GM12878 (cell line): ENCODE measurements around the gene MYO16. TPM values are rescaled to one million over a fixed set of nuclear protein-coding genes. Genes with fewer than 3 reads are reported as not detected.

Source experiments
- ATAC-seq: fragments of 200-7000 bp; cut with Tn5 transposase; 3 replicates; pipeline ENCODE4 v1.9.1; 2020; ENCODE audit warnings: mild to moderate bottlenecking, moderate library complexity
- BruUV-seq: library from RNA; stranded (reverse); fragments of 400-500 nt; replicated peaks from 2 replicates; lab custom pipeline; 2021; lab: Mats Ljungman, UMichigan
- CTCF ChIA-PET: fragments of 300-600 bp; sonication (Branson Sonifier 250); formaldehyde crosslinking; extraction: SDS; loops from one replicate; lab custom pipeline; 2021; ENCODE audit warnings: inconsistent platforms; lab: Yijun Ruan, JAX
- POLR2A ChIA-PET: fragments of 350-600 bp; formaldehyde crosslinking; extraction: SDS; loops from one replicate; lab custom pipeline; 2021; ENCODE audit warnings: inconsistent platforms; lab: Charles Lee
- RAD21 ChIA-PET: fragments of 300-600 bp; sonication (Branson Sonifier 250); formaldehyde crosslinking; loops from one replicate; lab custom pipeline; 2023; ENCODE audit warnings: antibody characterized with exemption; ENCODE audit not compliant: unreplicated experiment; lab: Charles Lee
- SMC1A ChIA-PET: fragments of 300-600 bp; sonication (Branson Sonifier 250); formaldehyde crosslinking; loops from one replicate; lab custom pipeline; 2023; ENCODE audit not compliant: unreplicated experiment, uncharacterized antibody; lab: Charles Lee
- DNase-seq: peaks from one replicate; pipeline ENCODE4 v3.0.0-alpha.2; 2011; ENCODE audit warnings: low read depth, low spot score
- FAIRE-seq: peaks from 3 replicates; lab custom pipeline; 2011; peaks lifted over from hg19 to GRCh38; lab: Jason Lieb, UNC
- H2AFZ ChIP-seq: 2 replicates; pipeline ENCODE4 v1.6.0; 2011; ENCODE audit warnings: low read depth, low read length, control low read depth; ENCODE audit not compliant: control insufficient read depth
- H3K27ac ChIP-seq: 2 replicates; pipeline ENCODE4 v1.5.1; 2011; ENCODE audit warnings: control low read depth; ENCODE audit not compliant: control insufficient read depth, insufficient read depth
- H3K27me3 ChIP-seq, 2 experiments: replicated peaks in 1 of 2; 2 replicates each; pipeline versions ENCODE4 v1.6.0 to v1.6.1; 2011; ENCODE audit warnings: low read length in 1 of 2; ENCODE audit not compliant: control insufficient read depth in 2 of 2, insufficient read depth in 2 of 2
- H3K36me3 ChIP-seq, 2 experiments: 2 replicates each; pipeline ENCODE4 v1.5.1; 2011; ENCODE audit warnings: low read length in 1 of 2; ENCODE audit not compliant: control insufficient read depth in 2 of 2, insufficient read depth in 2 of 2
- H3K4me1 ChIP-seq: 2 replicates; pipeline ENCODE4 v1.6.1; 2011; ENCODE audit warnings: mild to moderate bottlenecking, low read length, moderate library complexity, mixed read lengths; ENCODE audit not compliant: control insufficient read depth, insufficient read depth
- H3K4me2 ChIP-seq: 2 replicates; pipeline ENCODE4 v1.6.0; 2011; ENCODE audit warnings: control low read depth; ENCODE audit not compliant: control insufficient read depth, insufficient read depth
- H3K4me3 ChIP-seq: fragments of 200-600 bp; sonication (generic); 2 replicates; pipeline ENCODE4 v1.5.1; 2016
- H3K79me2 ChIP-seq: 2 replicates; pipeline ENCODE4 v1.6.0; 2011; ENCODE audit warnings: low read length; ENCODE audit not compliant: control insufficient read depth, insufficient read depth
- H3K9ac ChIP-seq: 2 replicates; pipeline ENCODE4 v1.8.0; 2011; ENCODE audit warnings: low read length, control low read depth, mixed read lengths; ENCODE audit not compliant: control insufficient read depth, insufficient read depth
- H3K9me3 ChIP-seq: replicated peaks from 3 replicates; pipeline ENCODE4 v1.5.1; 2011; ENCODE audit warnings: mild to moderate bottlenecking, low read length; ENCODE audit not compliant: control insufficient read depth, insufficient read depth
- H4K20me1 ChIP-seq: 2 replicates; pipeline ENCODE4 v1.6.0; 2011; ENCODE audit not compliant: control insufficient read depth, insufficient read depth
- ATF7 ChIP-seq: fragments of 450-650 bp; IDR thresholded peaks from 2 replicates; pipeline ENCODE4 v1.6.1; 2016; ENCODE audit warnings: low read depth, mild to moderate bottlenecking
- BACH1 ChIP-seq: fragments of 450-650 bp; IDR thresholded peaks from 2 replicates; pipeline ENCODE4 v1.6.1; 2017; ENCODE audit warnings: mild to moderate bottlenecking, borderline replicate concordance
- BCLAF1 ChIP-seq: fragments of 450-650 bp; IDR thresholded peaks from 2 replicates; pipeline ENCODE4 v1.6.1; 2017; ENCODE audit warnings: antibody characterized with exemption, mild to moderate bottlenecking, moderate library complexity
- ELK1 ChIP-seq: IDR thresholded peaks from 2 replicates; pipeline ENCODE4 v1.6.1; 2012; ENCODE audit warnings: low read depth, low read length, improper control_type of control experiment
- ETV6 ChIP-seq, 2 experiments: fragments of 450-650 bp in 1 of 2; IDR thresholded peaks in 1 of 2; conservative IDR thresholded peaks in 1 of 2; 2 replicates each; pipeline ENCODE4 v1.6.1; 2014; ENCODE audit warnings: antibody characterized with exemption in 1 of 2, borderline replicate concordance in 1 of 2, low read depth in 1 of 2, mild to moderate bottlenecking in 1 of 2, moderate library complexity in 1 of 2
- KAT2A ChIP-seq: conservative IDR thresholded peaks from 2 replicates; pipeline ENCODE4 v1.6.1; 2011; ENCODE audit warnings: low read depth, low read length; ENCODE audit not compliant: control insufficient read depth
- MEF2B ChIP-seq: fragments of 450-650 bp; IDR thresholded peaks from 2 replicates; pipeline ENCODE4 v1.6.1; 2018; ENCODE audit warnings: mild to moderate bottlenecking, moderate library complexity; ENCODE audit not compliant: partially characterized antibody, poor library complexity, severe bottlenecking
- NFXL1 ChIP-seq: fragments of 450-650 bp; IDR thresholded peaks from 2 replicates; pipeline ENCODE4 v1.6.1; 2017; ENCODE audit warnings: antibody characterized with exemption, mild to moderate bottlenecking, borderline replicate concordance
- POU2F2 ChIP-seq: IDR thresholded peaks from 3 replicates; pipeline ENCODE4 v1.6.1; 2011; ENCODE audit warnings: low read depth, mild to moderate bottlenecking, low read length, borderline replicate concordance
- SMARCA5 ChIP-seq: fragments of 450-650 bp; IDR thresholded peaks from 2 replicates; pipeline ENCODE4 v1.6.1; 2017; ENCODE audit warnings: mild to moderate bottlenecking
- SREBF2 ChIP-seq: IDR thresholded peaks from 2 replicates; pipeline ENCODE4 v1.6.1; 2012; ENCODE audit warnings: mild to moderate bottlenecking, low read length
- SRF ChIP-seq, 2 experiments: IDR thresholded peaks; 2 replicates each; pipeline ENCODE4 v1.6.1; 2011; ENCODE audit warnings: low read depth in 2 of 2, low read length in 2 of 2, mild to moderate bottlenecking in 1 of 2, moderate library complexity in 1 of 2
- STAT1 ChIP-seq: fragments of 450-650 bp; conservative IDR thresholded peaks from 2 replicates; pipeline ENCODE4 v1.6.1; 2014; ENCODE audit warnings: antibody characterized with exemption, mild to moderate bottlenecking
- SUPT20H ChIP-seq: IDR thresholded peaks from 2 replicates; pipeline ENCODE4 v1.6.1; 2011; ENCODE audit warnings: low read depth, mild to moderate bottlenecking, low read length, moderate library complexity, borderline replicate concordance; ENCODE audit not compliant: control insufficient read depth
- TARDBP ChIP-seq: IDR thresholded peaks from 2 replicates; pipeline ENCODE4 v1.6.1; 2016; ENCODE audit warnings: borderline replicate concordance
- ZBED1 ChIP-seq: IDR thresholded peaks from 2 replicates; pipeline ENCODE4 v1.6.1; 2016; ENCODE audit warnings: borderline replicate concordance
- WGBS: methylation state at CpG from one replicate; pipeline ENCODE4 v1.1.6; 2016; ENCODE audit warnings: low lambda C conversion rate; ENCODE audit not compliant: insufficient replicate concordance, insufficient coverage; ENCODE audit errors: missing lambda C conversion rate; 5-methylcytosine and 5-hydroxymethylcytosine counted together
- in situ Hi-C: fragments of 300-500 bp; cut with MboI; formaldehyde crosslinking; loops from 9 replicates; pipeline ENCODE4 v1.14.3; 2018; ENCODE audit warnings: mixed read lengths
- intact Hi-C: fragments of 100-400 bp; cut with micrococcal nuclease; formaldehyde crosslinking; loops from one replicate; pipeline ENCODE4 v1.14.2; 2022; ENCODE audit not compliant: unreplicated experiment
- polyA plus RNA-seq, 11 experiments: library from polyadenylated mRNA; depleted of rRNA in 4 of 11; unstranded in 6 of 11; stranded (reverse) in 5 of 11; fragments of >200 nt; fragmentation: Nextera tagmentation in 4 of 11; fragmentation: Illumina TruSeq in 1 of 11; extraction: Ambion mirVana in 4 of 11; extraction: Trizol in 1 of 11; gene quantifications; 1 replicate in 1 of 11; 2 replicates in 10 of 11; pipeline versions ENCODE4 v1.2.1 to v1.2.3, GENCODE V29; 2011 to 2016; ENCODE audit warnings: inconsistent platforms in 2 of 11, missing spikeins in 2 of 11, low read depth in 1 of 11
- total RNA-seq, 4 experiments: library from RNA; depleted of rRNA in 3 of 4; stranded (reverse); fragments of >200 nt in 3 of 4; fragmentation: Illumina TruSeq in 1 of 4; extraction: Trizol in 1 of 4; gene quantifications; 2 replicates each; pipeline versions ENCODE4 v1.2.1 to v1.2.3, GENCODE V29; 2013 to 2021

MYO16 gene
- total and polyA plus RNA-seq, 10 of the 15 experiments (the other 5 are each of a cell fraction or from before 2014, with no cell fraction given), result under 0.01 to 1.7 (median 0.05) TPM; not detected in 4

- Histone ChIP-seq H4K20me1 (no peaks in the 10 kb centered on the region), H3K4me3 (no peak overlapping the region), H2AFZ (no peak overlapping the region), H3K4me2 (no peak overlapping the region), H3K9me3 (no peaks in the 10 kb centered on the region), H3K36me3 (no peaks in the 10 kb centered on the region), H3K27ac (no peak overlapping the region), H3K79me2 (no peaks in the 10 kb centered on the region)
- no peak for DNase-seq
- no peak for ATAC-seq
- BruUV-seq, result no TSS peak
- SMC1A ChIA-PET, result interaction anchor here (1.1 to 1.3 kb wide), 2 partner anchors 38 to 127 kb away, joined by 3 to 4 read pairs; no protein-coding TSS in a partner anchor
- no peak for FAIRE-seq
- POLR2A ChIA-PET, result no interaction called here
- intact Hi-C loops (no loop called here), in situ Hi-C loops (no loop called here)
- TF ChIP-seq ZBED1, result no peak
- TF ChIP-seq BACH1, result no peak
- TF ChIP-seq POU2F2, result no peak
- TF ChIP-seq NFXL1, result no peak
- no peak for TF ChIP-seq SRF (IDR thresholded peaks at IDR 0.05; ENCODE audit: low read depth in 2 of 2, low read length in 2 of 2)
- no peak for TF ChIP-seq SUPT20H
- no peak for TF ChIP-seq BCLAF1
- TF ChIP-seq SREBF2, result no peak
- TF ChIP-seq STAT1, result no peak
- TF ChIP-seq TARDBP, result no peak
- no peak for TF ChIP-seq ELK1
- TF ChIP-seq KAT2A, result no peak
- no peak for TF ChIP-seq SMARCA5
- no peak for TF ChIP-seq MEF2B
- no peak for TF ChIP-seq ATF7
- TF ChIP-seq ETV6 (conservative IDR thresholded peaks at IDR 0.05 in 1 of 2, IDR thresholded peaks at IDR 0.05 in 1 of 2; ENCODE audit: borderline replicate concordance in 1 of 2, low read depth in 1 of 2), result no peak
- TF ChIP-seq, all 136 proteins: peak for 0
- ChIA-PET CTCF (interaction anchor here (1.2 kb wide), 1 partner anchor 12 kb away, joined by 3 read pairs; no protein-coding TSS in a partner anchor), RAD21 (no interaction called here)
- Histone ChIP-seq H3K4me1 (no peaks in the 10 kb centered on the region), H3K9ac (no peak overlapping the region), H3K27me3 (no peaks in the 10 kb centered on the region)
- WGBS, result 2% methylated on average over 2 of the region's 2 CpGs
These were observed 622.5 kb downstream of the MYO16 start for GRCh38 chr13:109251956-109252355.
